ENCODE results near the gene BLTP2. TPM values are rescaled to one million over a fixed set of nuclear protein-coding genes. Genes with fewer than 3 reads are reported as not detected.

BLTP2 gene
- total RNA-seq, result 135 and 175 TPM in 2 replicates

DNA sequence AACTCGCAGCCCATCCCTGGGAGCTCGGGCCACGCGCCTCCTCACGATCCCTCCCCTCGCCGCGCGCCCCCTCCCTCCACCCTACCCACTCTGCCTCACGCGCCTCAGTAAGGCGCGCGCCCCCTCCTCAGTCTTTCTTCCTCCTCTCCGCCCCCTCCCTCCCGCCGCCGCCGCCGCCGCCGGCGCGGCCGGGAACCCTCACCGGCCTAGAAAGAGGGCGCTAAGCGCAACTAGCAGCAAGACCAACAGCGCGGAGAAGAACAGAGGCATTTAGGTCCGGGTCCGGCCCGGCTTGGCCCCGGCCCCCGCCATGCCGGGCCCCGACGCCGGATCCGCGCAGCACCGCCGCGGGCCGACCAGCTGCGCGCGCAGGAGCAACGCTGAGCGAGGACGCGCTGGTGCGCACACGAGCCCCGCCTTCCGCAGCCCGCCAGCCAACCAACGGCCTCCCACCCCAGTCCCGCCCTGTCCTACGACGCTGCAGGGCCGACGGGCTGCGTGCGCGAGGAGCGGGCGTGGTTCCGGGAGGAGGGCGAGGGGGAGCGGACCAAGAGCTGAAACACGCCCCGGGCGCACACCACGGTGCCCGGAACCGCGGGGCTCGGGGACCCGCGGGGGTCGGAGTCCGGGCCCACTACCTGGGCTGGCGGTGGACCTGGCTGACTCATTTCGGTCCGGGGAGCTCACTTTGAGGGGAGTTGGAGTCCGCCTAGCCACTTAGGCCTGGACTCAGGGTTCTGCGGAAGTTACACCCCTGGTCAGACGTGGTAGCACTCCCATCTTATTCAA lies at the start of gene BLTP2:
Gene BLTP2, minus strand, starts transcription at position 372 of the 789 bp plus-strand sequence. Its CDS starts 102 bp downstream, at position 270.

DNA sequence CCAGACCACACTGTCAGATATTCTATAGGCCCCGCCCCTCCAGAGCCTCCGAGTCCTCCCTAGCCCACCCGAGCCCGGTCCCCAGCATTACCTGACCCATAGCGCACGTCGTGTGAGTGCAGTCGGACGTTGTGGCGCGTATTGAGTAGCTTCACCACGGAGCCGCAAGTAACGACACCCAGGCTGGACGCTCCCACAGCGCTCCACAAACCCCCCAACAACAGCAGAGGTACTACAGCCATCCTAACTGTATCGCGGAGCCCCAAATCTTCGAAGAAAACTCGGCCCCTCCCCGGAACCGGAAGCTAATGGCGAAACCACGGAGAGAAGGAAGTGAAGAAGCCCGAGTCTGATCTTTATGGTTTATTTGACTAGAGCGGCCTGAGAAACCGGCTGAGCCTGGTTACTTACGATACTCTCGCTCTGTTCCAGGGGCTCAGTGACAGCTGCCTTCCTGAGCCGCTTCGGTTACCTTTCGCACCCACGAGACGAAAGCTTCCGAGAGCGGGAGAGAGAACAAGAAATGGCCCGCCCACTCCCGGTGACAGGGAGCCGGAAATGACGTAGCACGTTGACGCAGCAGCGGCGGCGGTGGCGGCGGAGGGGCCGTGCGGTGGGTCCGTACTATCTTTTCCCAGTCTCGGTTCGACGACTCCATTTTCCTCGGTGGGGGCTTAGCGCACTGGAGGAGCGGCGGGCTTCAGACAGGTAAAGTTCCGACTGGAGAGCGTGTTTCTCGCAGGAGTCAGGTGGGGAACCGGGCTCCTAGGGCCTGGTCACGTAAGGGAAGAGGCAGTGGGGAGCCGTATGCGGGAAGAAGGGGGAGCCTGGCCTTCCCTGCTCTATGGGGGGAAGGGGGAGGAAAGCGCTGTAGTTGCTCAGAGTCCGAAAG lies 16.9 kb upstream of the BLTP2 start, which contains the start of the genes SDF2 and SUPT6H:
Gene SDF2, minus strand, starts transcription at position 272 of the 892 bp plus-strand sequence. Its CDS starts 30 bp downstream, at position 242.
Gene SUPT6H, plus strand, starts transcription at position 571 of the 892 bp plus-strand sequence. CDS start 11,197 bp downstream, outside the sequence.

DNA sequence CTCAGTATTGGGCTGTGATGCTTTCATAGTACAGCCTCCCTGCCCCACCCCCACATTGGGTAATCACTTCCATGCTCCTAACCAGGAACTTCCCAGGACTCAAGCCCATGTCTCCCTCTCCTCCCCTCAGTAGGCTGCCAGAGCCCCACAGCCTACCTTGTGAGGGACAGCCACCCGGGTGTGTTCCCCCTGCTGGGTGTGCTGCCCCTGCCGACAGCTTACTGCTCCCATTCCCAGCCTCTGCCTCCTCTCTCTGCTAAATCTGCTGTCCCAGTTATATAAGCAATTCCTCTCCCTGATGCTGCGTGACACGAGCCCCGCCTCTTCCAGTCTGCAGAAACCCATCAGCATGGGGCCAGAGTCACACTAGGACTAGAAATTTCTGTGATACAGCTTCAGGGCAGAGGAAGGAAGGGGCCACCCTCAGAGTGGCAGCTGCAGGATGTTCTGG lies 31.0 kb downstream of the BLTP2 start, which contains the start of gene RSKR:
Gene RSKR, minus strand, starts transcription at position 255 of the 451 bp plus-strand sequence. Its CDS starts 24 bp downstream, at position 231.

DNA sequence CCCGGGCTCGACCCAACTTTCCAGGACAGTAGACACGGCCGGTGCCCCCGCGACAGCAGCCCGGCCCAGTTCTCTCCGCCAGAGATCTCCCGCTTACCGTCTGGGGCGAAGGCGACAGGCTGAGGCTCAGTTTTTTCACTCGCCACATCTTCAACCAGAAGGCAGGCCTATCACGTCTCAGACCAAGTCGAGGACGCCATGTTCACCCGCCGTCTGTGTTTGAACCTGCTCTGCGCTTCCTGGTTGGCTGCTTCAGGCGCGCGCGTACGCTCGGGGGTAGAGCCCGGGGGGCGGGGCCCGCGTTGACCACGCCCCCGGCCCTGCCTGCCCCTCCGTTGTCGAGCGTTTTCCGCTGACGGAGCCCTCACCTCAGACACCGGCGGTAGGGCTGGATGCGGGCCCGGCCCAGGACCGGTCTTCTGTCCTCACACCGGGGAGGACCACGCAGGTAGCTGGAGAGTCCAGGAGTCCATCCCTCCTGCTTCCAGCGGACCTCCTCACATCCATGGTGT lies 46.1 kb downstream of the BLTP2 start, which contains the start of gene SPAG5:
Gene SPAG5, minus strand, starts transcription at position 227 of the 512 bp plus-strand sequence. Its CDS starts 79 bp downstream, at position 148.

Other genes with a start within 250 kb of the BLTP2 start
- 4.7 and 4.8 TPM in 2 replicates for gene SLC46A1, start 238.9 kb downstream of the BLTP2 start, total RNA-seq
- not detected in 2 replicates for gene SLC13A2, start 171.5 kb downstream of the BLTP2 start, total RNA-seq
- gene FOXN1, start 138.8 kb downstream of the BLTP2 start, total RNA-seq, result not detected in 2 replicates
- 15.4 and 17.8 TPM in 2 replicates for gene UNC119, start 92.5 kb downstream of the BLTP2 start, total RNA-seq
- 34.2 and 42.0 TPM in 2 replicates for gene PIGS, start 73.6 kb downstream of the BLTP2 start, total RNA-seq
- 26.1 and 27.6 TPM in 2 replicates for gene ALDOC, start 68.3 kb downstream of the BLTP2 start, total RNA-seq
- gene SPAG5, start 46.1 kb downstream of the BLTP2 start, total RNA-seq, result 32.3 and 47.3 TPM in 2 replicates
- gene RSKR, start 31.0 kb downstream of the BLTP2 start, total RNA-seq, result 5.1 and 9.6 TPM in 2 replicates
- gene SDF2, start 16.7 kb upstream of the BLTP2 start, total RNA-seq, result 24.2 and 37.1 TPM in 2 replicates
- 43.4 and 44.8 TPM in 2 replicates for gene SUPT6H, start 17.0 kb upstream of the BLTP2 start, total RNA-seq
- 1.4 and 1.8 TPM in 2 replicates for gene PROCA1, start 66.7 kb upstream of the BLTP2 start, total RNA-seq
- 142 and 146 TPM in 2 replicates for gene RAB34, start 72.7 kb upstream of the BLTP2 start, total RNA-seq
- 406 and 856 TPM in 2 replicates for gene RPL23A, start 74.8 kb upstream of the BLTP2 start, total RNA-seq
- 3.1 and 4.0 TPM in 2 replicates for gene TLCD1, start 81.1 kb upstream of the BLTP2 start, total RNA-seq
- gene NEK8, start 83.6 kb upstream of the BLTP2 start, total RNA-seq, result 1.8 and 2.9 TPM in 2 replicates
- gene TRAF4, start 98.9 kb upstream of the BLTP2 start, total RNA-seq, result 19.5 and 27.8 TPM in 2 replicates
- gene FAM222B, start 197.6 kb upstream of the BLTP2 start, total RNA-seq, result 3.7 and 5.7 TPM in 2 replicates
- 25.4 and 30.1 TPM in 2 replicates for gene ERAL1, start 209.9 kb upstream of the BLTP2 start, total RNA-seq